ENCODE results near the gene PRAMEF4.
"Not testable (repeated sequence)": the region's sequence is repeated elsewhere in the genome, so short reads cannot be mapped to it uniquely, and the experiment has no call there.

The PRAMEF4 gene

GRCh38 chr1:12886101-12886500, at the start of gene PRAMEF4:
TSS of gene PRAMEF4 (minus strand) at chr1:12886201. CDS start at chr1:12883394, 2,807 bp downstream.
- CTCF ChIA-PET; H3K36me3 ChIP-seq (ENCODE audit: control insufficient read depth in 2 of 2, insufficient read depth in 1 of 2, low read length in 2 of 2); POLR2A ChIA-PET; H3K9me3 ChIP-seq (ENCODE audit: control insufficient read depth, insufficient read depth, low read depth, low read length); H3K27ac ChIP-seq (ENCODE audit: extremely low read depth, low read depth, low read length); H3K4me1 ChIP-seq (ENCODE audit: control insufficient read depth, insufficient read depth, low read length); H3K4me3 ChIP-seq (ENCODE audit: low read depth, low read length): not testable (repeated sequence)

GRCh38 chr1:12924368-12924767, 38.4 kb upstream of the PRAMEF4 start:
- CTCF ChIA-PET; POLR2A ChIA-PET; H3K4me1 ChIP-seq (ENCODE audit: control insufficient read depth, insufficient read depth, low read length); H3K4me3 ChIP-seq (ENCODE audit: low read depth, low read length); H3K27ac ChIP-seq (ENCODE audit: extremely low read depth, low read depth, low read length); H3K9me3 ChIP-seq (ENCODE audit: control insufficient read depth, insufficient read depth, low read depth, low read length); H3K36me3 ChIP-seq (ENCODE audit: control insufficient read depth in 2 of 2, insufficient read depth in 1 of 2, low read length in 2 of 2): not testable (repeated sequence)

- H3K4me3 ChIP-seq (ENCODE audit: low read depth, low read length); H3K27ac ChIP-seq (ENCODE audit: extremely low read depth, low read depth, low read length); H3K4me1 ChIP-seq (ENCODE audit: control insufficient read depth, insufficient read depth, low read length); H3K9me3 ChIP-seq (ENCODE audit: control insufficient read depth, insufficient read depth, low read depth, low read length); POLR2A ChIA-PET; CTCF ChIA-PET; H3K36me3 ChIP-seq (ENCODE audit: control insufficient read depth in 2 of 2, insufficient read depth in 1 of 2, low read length in 2 of 2): not testable (repeated sequence)
Measured at GRCh38 chr1:12921749-12922148, 35.7 kb upstream of the PRAMEF4 start.

GRCh38 chr1:12916310-12916709, 30.3 kb upstream of the PRAMEF4 start, which contains the start of gene PRAMEF7:
TSS of gene PRAMEF7 (plus strand) at chr1:12916610. CDS start at chr1:12917693, 1,083 bp downstream.
- H3K9me3 ChIP-seq (ENCODE audit: control insufficient read depth, insufficient read depth, low read depth, low read length); CTCF ChIA-PET; H3K36me3 ChIP-seq (ENCODE audit: control insufficient read depth in 2 of 2, insufficient read depth in 1 of 2, low read length in 2 of 2); H3K4me3 ChIP-seq (ENCODE audit: low read depth, low read length); H3K27ac ChIP-seq (ENCODE audit: extremely low read depth, low read depth, low read length); POLR2A ChIA-PET; H3K4me1 ChIP-seq (ENCODE audit: control insufficient read depth, insufficient read depth, low read length): not testable (repeated sequence)

- H3K9me3 ChIP-seq (ENCODE audit: control insufficient read depth, insufficient read depth, low read depth, low read length); CTCF ChIA-PET; H3K4me3 ChIP-seq (ENCODE audit: low read depth, low read length); POLR2A ChIA-PET; H3K36me3 ChIP-seq (ENCODE audit: control insufficient read depth in 2 of 2, insufficient read depth in 1 of 2, low read length in 2 of 2); H3K4me1 ChIP-seq (ENCODE audit: control insufficient read depth, insufficient read depth, low read length); H3K27ac ChIP-seq (ENCODE audit: extremely low read depth, low read depth, low read length): not testable (repeated sequence)
Measured at GRCh38 chr1:12903793-12904572, 18.0 kb upstream of the PRAMEF4 start.

- H3K4me1 ChIP-seq (ENCODE audit: control insufficient read depth, insufficient read depth, low read length); H3K36me3 ChIP-seq (ENCODE audit: control insufficient read depth in 2 of 2, insufficient read depth in 1 of 2, low read length in 2 of 2); H3K27ac ChIP-seq (ENCODE audit: extremely low read depth, low read depth, low read length); H3K9me3 ChIP-seq (ENCODE audit: control insufficient read depth, insufficient read depth, low read depth, low read length); POLR2A ChIA-PET; H3K4me3 ChIP-seq (ENCODE audit: low read depth, low read length); CTCF ChIA-PET: not testable (repeated sequence)
Measured at GRCh38 chr1:12899186-12899585, 13.2 kb upstream of the PRAMEF4 start.

- H3K27ac ChIP-seq (ENCODE audit: extremely low read depth, low read depth, low read length); H3K4me1 ChIP-seq (ENCODE audit: control insufficient read depth, insufficient read depth, low read length); POLR2A ChIA-PET; H3K4me3 ChIP-seq (ENCODE audit: low read depth, low read length); H3K36me3 ChIP-seq (ENCODE audit: control insufficient read depth in 2 of 2, insufficient read depth in 1 of 2, low read length in 2 of 2); CTCF ChIA-PET; H3K9me3 ChIP-seq (ENCODE audit: control insufficient read depth, insufficient read depth, low read depth, low read length): not testable (repeated sequence)
Measured at GRCh38 chr1:12898170-12898569, 12.2 kb upstream of the PRAMEF4 start, which contains the start of gene PRAMEF10. TSS of gene PRAMEF10 (minus strand) at chr1:12898270. CDS start at chr1:12895847, 2,423 bp downstream.

- H3K36me3 ChIP-seq (ENCODE audit: control insufficient read depth in 2 of 2, insufficient read depth in 1 of 2, low read length in 2 of 2); CTCF ChIA-PET; H3K4me3 ChIP-seq (ENCODE audit: low read depth, low read length); H3K4me1 ChIP-seq (ENCODE audit: control insufficient read depth, insufficient read depth, low read length); H3K9me3 ChIP-seq (ENCODE audit: control insufficient read depth, insufficient read depth, low read depth, low read length); POLR2A ChIA-PET; H3K27ac ChIP-seq (ENCODE audit: extremely low read depth, low read depth, low read length): not testable (repeated sequence)
Measured at GRCh38 chr1:12878453-12878852, 7.5 kb downstream of the PRAMEF4 start.

GRCh38 chr1:12863131-12863880, 22.7 kb downstream of the PRAMEF4 start:
- CTCF ChIA-PET = not testable (repeated sequence)

GRCh38 chr1:12856786-12857185, 29.2 kb downstream of the PRAMEF4 start, which contains the start of gene PRAMEF2:
TSS of gene PRAMEF2 (plus strand) at chr1:12857086. CDS start at chr1:12859010, 1,924 bp downstream.
- H3K4me1 ChIP-seq (ENCODE audit: control insufficient read depth, insufficient read depth, low read length); H3K36me3 ChIP-seq (ENCODE audit: control insufficient read depth in 2 of 2, insufficient read depth in 1 of 2, low read length in 2 of 2); H3K9me3 ChIP-seq (ENCODE audit: control insufficient read depth, insufficient read depth, low read depth, low read length); H3K27ac ChIP-seq (ENCODE audit: extremely low read depth, low read depth, low read length); H3K4me3 ChIP-seq (ENCODE audit: low read depth, low read length); POLR2A ChIA-PET: not testable (repeated sequence)
- CTCF ChIA-PET = interaction anchor here (0.6 kb wide), 1 partner anchor 946 kb away, joined by 3 read pairs; no protein-coding TSS in a partner anchor

More at GRCh38 chr1:12863131-12863880, 22.7 kb downstream of the PRAMEF4 start:
- H3K4me1 ChIP-seq (ENCODE audit: control insufficient read depth, insufficient read depth, low read length); H3K4me3 ChIP-seq (ENCODE audit: low read depth, low read length); POLR2A ChIA-PET; H3K9me3 ChIP-seq (ENCODE audit: control insufficient read depth, insufficient read depth, low read depth, low read length); H3K36me3 ChIP-seq (ENCODE audit: control insufficient read depth in 2 of 2, insufficient read depth in 1 of 2, low read length in 2 of 2); H3K27ac ChIP-seq (ENCODE audit: extremely low read depth, low read depth, low read length): not testable (repeated sequence)

Measured in HEK293 (cell line).